ENCODE measurements around the gene ZNF407. TPM values are rescaled to one million over a fixed set of nuclear protein-coding genes. Genes with fewer than 3 reads are reported as not detected.

ZNF407 gene
- total and polyA plus RNA-seq, 2 experiments from 2014 or later: 2.1 to 10.4 TPM

- no peak overlapping the region for H3K4me3 Mint-ChIP-seq
- Histone ChIP-seq H3K4me3 (no peak overlapping the region), H3K27ac (ENCODE audit: low read depth) (no peak overlapping the region)
These were observed 440.0 kb downstream of the ZNF407 start for GRCh38 chr18:75037689-75037955.

More at GRCh38 chr18:75037689-75037955, 440.0 kb downstream of the ZNF407 start:
- Mint-ChIP-seq H3K27me3 (ENCODE audit: insufficient read depth, low read depth, poor library complexity) (no peaks in the 10 kb centered on the region), H3K9me3 (no peaks in the 10 kb centered on the region), H3K27ac (no peak overlapping the region), H3K36me3 (ENCODE audit: low read depth) (no peaks in the 10 kb centered on the region), H3K4me1 (peaks cover 8% of the 10 kb centered on the region)
- TF ChIP-seq CREB1 (CRISPR knock-in tag; IDR thresholded peaks at IDR 0.05; ENCODE audit: low read depth): no peak
- no peak for TF ChIP-seq EZH2phosphoT487 (IDR thresholded peaks at IDR 0.05; ENCODE audit: unreplicated experiment)
- TF ChIP-seq, protein P1, sequence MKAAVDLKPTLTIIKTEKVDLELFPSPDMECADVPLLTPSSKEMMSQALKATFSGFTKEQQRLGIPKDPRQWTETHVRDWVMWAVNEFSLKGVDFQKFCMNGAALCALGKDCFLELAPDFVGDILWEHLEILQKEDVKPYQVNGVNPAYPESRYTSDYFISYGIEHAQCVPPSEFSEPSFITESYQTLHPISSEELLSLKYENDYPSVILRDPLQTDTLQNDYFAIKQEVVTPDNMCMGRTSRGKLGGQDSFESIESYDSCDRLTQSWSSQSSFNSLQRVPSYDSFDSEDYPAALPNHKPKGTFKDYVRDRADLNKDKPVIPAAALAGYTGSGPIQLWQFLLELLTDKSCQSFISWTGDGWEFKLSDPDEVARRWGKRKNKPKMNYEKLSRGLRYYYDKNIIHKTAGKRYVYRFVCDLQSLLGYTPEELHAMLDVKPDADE (IDR thresholded peaks at IDR 0.05): no peak
- no peak for TF ChIP-seq EZH2 (IDR thresholded peaks at IDR 0.05; ENCODE audit: low read depth, unreplicated experiment)
- TF ChIP-seq ZNF331 (CRISPR knock-in tag; IDR thresholded peaks at IDR 0.05; ENCODE audit: low read depth): no peak
- TF ChIP-seq, protein P2, sequence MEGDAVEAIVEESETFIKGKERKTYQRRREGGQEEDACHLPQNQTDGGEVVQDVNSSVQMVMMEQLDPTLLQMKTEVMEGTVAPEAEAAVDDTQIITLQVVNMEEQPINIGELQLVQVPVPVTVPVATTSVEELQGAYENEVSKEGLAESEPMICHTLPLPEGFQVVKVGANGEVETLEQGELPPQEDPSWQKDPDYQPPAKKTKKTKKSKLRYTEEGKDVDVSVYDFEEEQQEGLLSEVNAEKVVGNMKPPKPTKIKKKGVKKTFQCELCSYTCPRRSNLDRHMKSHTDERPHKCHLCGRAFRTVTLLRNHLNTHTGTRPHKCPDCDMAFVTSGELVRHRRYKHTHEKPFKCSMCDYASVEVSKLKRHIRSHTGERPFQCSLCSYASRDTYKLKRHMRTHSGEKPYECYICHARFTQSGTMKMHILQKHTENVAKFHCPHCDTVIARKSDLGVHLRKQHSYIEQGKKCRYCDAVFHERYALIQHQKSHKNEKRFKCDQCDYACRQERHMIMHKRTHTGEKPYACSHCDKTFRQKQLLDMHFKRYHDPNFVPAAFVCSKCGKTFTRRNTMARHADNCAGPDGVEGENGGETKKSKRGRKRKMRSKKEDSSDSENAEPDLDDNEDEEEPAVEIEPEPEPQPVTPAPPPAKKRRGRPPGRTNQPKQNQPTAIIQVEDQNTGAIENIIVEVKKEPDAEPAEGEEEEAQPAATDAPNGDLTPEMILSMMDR (conservative IDR thresholded peaks at IDR 0.05; ENCODE audit: low read depth in 2 of 2): no peak
- TF ChIP-seq JUNB (IDR thresholded peaks at IDR 0.05; ENCODE audit: unreplicated experiment): no peak
- no peak for TF ChIP-seq POLR2AphosphoS5 (IDR thresholded peaks at IDR 0.05; ENCODE audit: low read depth)
- no peak for TF ChIP-seq STAT1 (IDR thresholded peaks at IDR 0.05; ENCODE audit: unreplicated experiment)
- TF ChIP-seq ZNF462 (CRISPR knock-in tag; IDR thresholded peaks at IDR 0.05): no peak
- TF ChIP-seq, protein P3, sequence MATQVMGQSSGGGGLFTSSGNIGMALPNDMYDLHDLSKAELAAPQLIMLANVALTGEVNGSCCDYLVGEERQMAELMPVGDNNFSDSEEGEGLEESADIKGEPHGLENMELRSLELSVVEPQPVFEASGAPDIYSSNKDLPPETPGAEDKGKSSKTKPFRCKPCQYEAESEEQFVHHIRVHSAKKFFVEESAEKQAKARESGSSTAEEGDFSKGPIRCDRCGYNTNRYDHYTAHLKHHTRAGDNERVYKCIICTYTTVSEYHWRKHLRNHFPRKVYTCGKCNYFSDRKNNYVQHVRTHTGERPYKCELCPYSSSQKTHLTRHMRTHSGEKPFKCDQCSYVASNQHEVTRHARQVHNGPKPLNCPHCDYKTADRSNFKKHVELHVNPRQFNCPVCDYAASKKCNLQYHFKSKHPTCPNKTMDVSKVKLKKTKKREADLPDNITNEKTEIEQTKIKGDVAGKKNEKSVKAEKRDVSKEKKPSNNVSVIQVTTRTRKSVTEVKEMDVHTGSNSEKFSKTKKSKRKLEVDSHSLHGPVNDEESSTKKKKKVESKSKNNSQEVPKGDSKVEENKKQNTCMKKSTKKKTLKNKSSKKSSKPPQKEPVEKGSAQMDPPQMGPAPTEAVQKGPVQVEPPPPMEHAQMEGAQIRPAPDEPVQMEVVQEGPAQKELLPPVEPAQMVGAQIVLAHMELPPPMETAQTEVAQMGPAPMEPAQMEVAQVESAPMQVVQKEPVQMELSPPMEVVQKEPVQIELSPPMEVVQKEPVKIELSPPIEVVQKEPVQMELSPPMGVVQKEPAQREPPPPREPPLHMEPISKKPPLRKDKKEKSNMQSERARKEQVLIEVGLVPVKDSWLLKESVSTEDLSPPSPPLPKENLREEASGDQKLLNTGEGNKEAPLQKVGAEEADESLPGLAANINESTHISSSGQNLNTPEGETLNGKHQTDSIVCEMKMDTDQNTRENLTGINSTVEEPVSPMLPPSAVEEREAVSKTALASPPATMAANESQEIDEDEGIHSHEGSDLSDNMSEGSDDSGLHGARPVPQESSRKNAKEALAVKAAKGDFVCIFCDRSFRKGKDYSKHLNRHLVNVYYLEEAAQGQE (IDR thresholded peaks at IDR 0.05; ENCODE audit: unreplicated experiment): no peak
- TF ChIP-seq ZNF114 (CRISPR knock-in tag; IDR thresholded peaks at IDR 0.05): no peak
- TF ChIP-seq NANOG (IDR thresholded peaks at IDR 0.05; ENCODE audit: borderline replicate concordance): no peak
- Histone ChIP-seq H3K27me3 (ENCODE audit: insufficient read depth) (no peaks in the 10 kb centered on the region), H3K9me2 (ENCODE audit: insufficient read depth) (no peaks in the 10 kb centered on the region), H2AFZ (no peak overlapping the region), H3K4me1 (ENCODE audit: insufficient read depth) (peaks cover 9% of the 10 kb centered on the region; the same call in 1 of the 2 replicates), H3F3A (replicated peaks; ENCODE audit: low read depth) (no peaks in the 10 kb centered on the region), H3K36me3 (ENCODE audit: insufficient read depth) (no peaks in the 10 kb centered on the region), H3K79me2 (replicated peaks; ENCODE audit: insufficient read depth) (no peaks in the 10 kb centered on the region), H3K4me2 (no peak overlapping the region), H4K20me1 (replicated peaks; ENCODE audit: insufficient read depth) (no peaks in the 10 kb centered on the region)
- ATAC-seq (no peak), DNase-seq (ENCODE audit: low spot score) (no peak)
